Measurements from ENCODE around the gene CEACAM6. TPM values are rescaled to one million over a fixed set of nuclear protein-coding genes. Genes with fewer than 3 reads are reported as not detected.

Gene CEACAM6
- total and polyA plus RNA-seq, 2 of the 13 experiments (the other 11 are each of a cell fraction or from before 2014, with no cell fraction given): not detected

- intact Hi-C loops (cut with micrococcal nuclease; ENCODE audit: unreplicated experiment): loop anchor here (1.0 kb wide), 1 partner anchor 28 kb away; no protein-coding TSS in a partner anchor
- FAIRE-seq (peak; percentile 15), DNase-seq (ENCODE audit: low spot score) (peak; percentile 41), ATAC-seq (peak; percentile 80)
- POLR2A ChIA-PET: no interaction called here
- Histone ChIP-seq H2AFZ (ENCODE audit: low read length) (no peak overlapping the region), H3K4me2 (ENCODE audit: low read depth, low read length) (no peak overlapping the region), H3K36me3 (replicated peaks in 1 of 2; ENCODE audit: control insufficient read depth in 1 of 2, insufficient read depth in 2 of 2, low read length in 2 of 2) (no peaks in the 10 kb centered on the region), H4K20me1 (ENCODE audit: insufficient read depth, low read length) (no peaks in the 10 kb centered on the region), H3K79me2 (ENCODE audit: insufficient read depth, low read length) (no peaks in the 10 kb centered on the region), H3K4me1 (ENCODE audit: insufficient read depth, low read length) (no peaks in the 10 kb centered on the region), H3K27ac (ENCODE audit: extremely low read length, insufficient read depth, low read length) (no peak overlapping the region), H3K27me3 (ENCODE audit: control insufficient read depth in 1 of 2, insufficient read depth in 2 of 2, low read length in 2 of 2) (peaks cover 0 to 6% of the 10 kb centered on the region in 2 experiments; a peak in 1 of 5 replicates), H3K4me3 (replicated peaks in 1 of 3; ENCODE audit: insufficient read depth in 1 of 3, low read depth in 2 of 3, low read length in 3 of 3) (no peak overlapping the region), H3K9ac (ENCODE audit: insufficient read depth, low read depth, low read length) (no peak overlapping the region), H3K9me3 (ENCODE audit: low read length) (no peaks in the 10 kb centered on the region)
- 27% methylated on average over 11 of the region's 12 CpGs for WGBS (ENCODE audit: low lambda C conversion rate)
- CTCF ChIA-PET (ENCODE audit: low intra/inter-chr PET ratio, low total read pairs): interaction anchor here (0.7 to 1.5 kb wide), 5 partner anchors 28 to 114 kb away, joined by 3 to 20 read pairs (median 4); no protein-coding TSS in a partner anchor
- BruUV-seq (replicated peaks): no TSS peak
- in situ Hi-C loops (cut with HindIII; ENCODE audit: extremely low pct_ligation_motif_present, low pct_unique_long_range_greater_than_20kb): no loop called here
- TF ChIP-seq UBTF (CRISPR knock-in tag; IDR thresholded peaks at IDR 0.05) (no peak), FLYWCH1 (CRISPR knock-in tag; IDR thresholded peaks at IDR 0.05) (no peak), ARNT (IDR thresholded peaks at IDR 0.05) (no peak), ZNF772 (CRISPR knock-in tag; IDR thresholded peaks at IDR 0.05) (no peak), MXD4 (CRISPR knock-in tag; IDR thresholded peaks at IDR 0.05) (no peak), CEBPG (CRISPR knock-in tag; IDR thresholded peaks at IDR 0.05) (peak; percentile 35; the same call in 1 of the 2 replicates), TIGD3 (CRISPR knock-in tag; IDR thresholded peaks at IDR 0.05; ENCODE audit: borderline replicate concordance) (no peak), BRF2 (CRISPR knock-in tag; IDR thresholded peaks at IDR 0.05) (no peak), SMC3 (IDR thresholded peaks at IDR 0.05; ENCODE audit: low read length) (peak; percentile 47; the same call in 1 of the 2 replicates), ELF3 (CRISPR knock-in tag; IDR thresholded peaks at IDR 0.05) (no peak), PHB2 (IDR thresholded peaks at IDR 0.05; ENCODE audit: partially characterized antibody) (no peak), ZNF891 (CRISPR knock-in tag; IDR thresholded peaks at IDR 0.05) (no peak), HNF1A (IDR thresholded peaks at IDR 0.05; ENCODE audit: low read depth) (no peak), HNF1A (CRISPR knock-in tag; IDR thresholded peaks at IDR 0.05; ENCODE audit: borderline replicate concordance) (no peak), ZNF790 (CRISPR knock-in tag; IDR thresholded peaks at IDR 0.05; ENCODE audit: borderline replicate concordance) (no peak), BHLHE40 (IDR thresholded peaks at IDR 0.05; ENCODE audit: low read length) (0 out of 2 replicates have a peak, but pooled peaks have one; percentile 9), ZNF30 (CRISPR knock-in tag; IDR thresholded peaks at IDR 0.05) (no peak)
Measured at GRCh38 chr19:41821003-41821735, 65.8 kb downstream of the CEACAM6 start.
